K562 (cell line): ENCODE results near the gene NHSL2.

ENCODE experiments used
- EP300 ChIP-seq: IDR thresholded peaks from 2 replicates; pipeline ENCODE4 v1.6.1; 2012; ENCODE audit warnings: low read length, improper control_type of control experiment
- JUNB ChIP-seq: fragments of 450-650 bp; formaldehyde crosslinking; conservative IDR thresholded peaks from 2 replicates; pipeline ENCODE4 v1.4.0; 2020; ENCODE audit warnings: mild to moderate bottlenecking
- KLF16 ChIP-seq: IDR thresholded peaks from 2 replicates; pipeline ENCODE4 v1.6.1; 2016; ENCODE audit warnings: antibody characterized with exemption
- MEF2A ChIP-seq: IDR thresholded peaks from 2 replicates; pipeline ENCODE4 v1.6.1; 2011; ENCODE audit warnings: low read depth, mild to moderate bottlenecking, low read length, moderate library complexity; ENCODE audit not compliant: control insufficient read depth
- NRF1 ChIP-seq, 2 experiments: fragments of 450-650 bp; IDR thresholded peaks in 1 of 2; conservative IDR thresholded peaks in 1 of 2; 2 replicates each; pipeline ENCODE4 v1.6.1; 2014; ENCODE audit warnings: mild to moderate bottlenecking in 2 of 2
- POLR2A ChIP-seq: fragments of 450-650 bp; conservative IDR thresholded peaks from 2 replicates; pipeline ENCODE4 v1.6.1; 2016
- POLR2AphosphoS5 ChIP-seq: IDR thresholded peaks from 2 replicates; pipeline ENCODE4 v1.6.1; 2011; ENCODE audit warnings: mild to moderate bottlenecking, low read depth, low read length, moderate library complexity; ENCODE audit not compliant: control insufficient read depth, insufficient read depth
- TF ChIP-seq, protein P1 (sequence below), 3 experiments: IDR thresholded peaks in 2 of 3; conservative IDR thresholded peaks in 1 of 3; 2 replicates each; pipeline ENCODE4 v1.5.1; 2011 to 2012; ENCODE audit warnings: low read length in 3 of 3, mild to moderate bottlenecking in 3 of 3, control low read depth in 2 of 3, improper control_type of control experiment in 1 of 3, inconsistent platforms in 1 of 3, low read depth in 1 of 3, mixed read lengths in 1 of 3, moderate library complexity in 1 of 3; ENCODE audit not compliant: insufficient read depth in 2 of 3
- TF ChIP-seq, protein P2 (sequence below): fragments of 450-650 bp; IDR thresholded peaks from 2 replicates; pipeline ENCODE4 v1.6.1; 2017; ENCODE audit warnings: mild to moderate bottlenecking, moderate library complexity

DNA sequence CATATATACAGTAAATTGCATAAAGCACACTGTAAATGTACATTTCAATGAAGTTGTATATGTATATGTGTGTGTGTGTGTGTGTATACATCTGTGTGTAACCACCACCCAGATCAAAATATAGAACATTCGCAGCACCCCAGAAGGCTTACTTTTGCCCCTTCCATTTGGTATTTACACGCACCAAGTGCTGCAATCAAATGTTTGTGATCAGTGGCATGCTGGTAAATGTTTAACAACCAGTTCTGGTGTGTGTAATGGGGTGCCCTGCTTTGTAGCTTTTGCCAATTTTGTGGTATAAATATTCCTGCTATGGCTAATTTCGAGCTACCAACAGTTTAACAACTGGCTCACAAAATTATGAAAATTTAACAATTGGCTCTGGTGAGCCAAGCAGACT is 119.8 kb downstream of the NHSL2 start:
- TF ChIP-seq NRF1 (conservative IDR thresholded peaks at IDR 0.05 in 1 of 2, IDR thresholded peaks at IDR 0.05 in 1 of 2) (no peak), EP300 (no peak), KLF16 (no peak), POLR2A (no peak), POLR2AphosphoS5 (no peak), MEF2A (no peak), JUNB (no peak)
- TF ChIP-seq, protein P1, sequence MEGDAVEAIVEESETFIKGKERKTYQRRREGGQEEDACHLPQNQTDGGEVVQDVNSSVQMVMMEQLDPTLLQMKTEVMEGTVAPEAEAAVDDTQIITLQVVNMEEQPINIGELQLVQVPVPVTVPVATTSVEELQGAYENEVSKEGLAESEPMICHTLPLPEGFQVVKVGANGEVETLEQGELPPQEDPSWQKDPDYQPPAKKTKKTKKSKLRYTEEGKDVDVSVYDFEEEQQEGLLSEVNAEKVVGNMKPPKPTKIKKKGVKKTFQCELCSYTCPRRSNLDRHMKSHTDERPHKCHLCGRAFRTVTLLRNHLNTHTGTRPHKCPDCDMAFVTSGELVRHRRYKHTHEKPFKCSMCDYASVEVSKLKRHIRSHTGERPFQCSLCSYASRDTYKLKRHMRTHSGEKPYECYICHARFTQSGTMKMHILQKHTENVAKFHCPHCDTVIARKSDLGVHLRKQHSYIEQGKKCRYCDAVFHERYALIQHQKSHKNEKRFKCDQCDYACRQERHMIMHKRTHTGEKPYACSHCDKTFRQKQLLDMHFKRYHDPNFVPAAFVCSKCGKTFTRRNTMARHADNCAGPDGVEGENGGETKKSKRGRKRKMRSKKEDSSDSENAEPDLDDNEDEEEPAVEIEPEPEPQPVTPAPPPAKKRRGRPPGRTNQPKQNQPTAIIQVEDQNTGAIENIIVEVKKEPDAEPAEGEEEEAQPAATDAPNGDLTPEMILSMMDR (IDR thresholded peaks at IDR 0.05 in 2 of 3, conservative IDR thresholded peaks at IDR 0.05 in 1 of 3; ENCODE audit: insufficient read depth in 2 of 3, low read depth in 1 of 3, low read length in 3 of 3): no peak
- TF ChIP-seq, protein P2, sequence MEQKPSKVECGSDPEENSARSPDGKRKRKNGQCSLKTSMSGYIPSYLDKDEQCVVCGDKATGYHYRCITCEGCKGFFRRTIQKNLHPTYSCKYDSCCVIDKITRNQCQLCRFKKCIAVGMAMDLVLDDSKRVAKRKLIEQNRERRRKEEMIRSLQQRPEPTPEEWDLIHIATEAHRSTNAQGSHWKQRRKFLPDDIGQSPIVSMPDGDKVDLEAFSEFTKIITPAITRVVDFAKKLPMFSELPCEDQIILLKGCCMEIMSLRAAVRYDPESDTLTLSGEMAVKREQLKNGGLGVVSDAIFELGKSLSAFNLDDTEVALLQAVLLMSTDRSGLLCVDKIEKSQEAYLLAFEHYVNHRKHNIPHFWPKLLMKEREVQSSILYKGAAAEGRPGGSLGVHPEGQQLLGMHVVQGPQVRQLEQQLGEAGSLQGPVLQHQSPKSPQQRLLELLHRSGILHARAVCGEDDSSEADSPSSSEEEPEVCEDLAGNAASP: no peak
